Osteoblast (primary cell): ENCODE results near the gene MPV17L. TPM values are rescaled to one million over a fixed set of nuclear protein-coding genes. Genes with fewer than 3 reads are reported as not detected.
"Not testable (repeated sequence)": the region's sequence is repeated elsewhere in the genome, so short reads cannot be mapped to it uniquely, and the experiment has no call there.

Experiments used
- DNase-seq: peaks from one replicate; pipeline ENCODE4 v3.0.0; 2011; ENCODE audit warnings: low spot score, mixed read lengths; ENCODE audit not compliant: insufficient read length; ENCODE audit errors: missing footprints
- H2AFZ ChIP-seq: 2 replicates; pipeline ENCODE4 v1.6.0; 2011; ENCODE audit warnings: mild to moderate bottlenecking, low read length
- H3K27ac ChIP-seq: 2 replicates; pipeline ENCODE4 v1.5.1; 2011; ENCODE audit warnings: mild to moderate bottlenecking, low read depth, low read length, moderate library complexity
- H3K27me3 ChIP-seq: 2 replicates; pipeline ENCODE4 v1.6.0; 2012; ENCODE audit warnings: mild to moderate bottlenecking, control low read depth, inconsistent platforms, low read length, moderate library complexity; ENCODE audit not compliant: insufficient read depth
- H3K36me3 ChIP-seq: 2 replicates; pipeline ENCODE4 v1.5.1; 2011; ENCODE audit warnings: mild to moderate bottlenecking, low read length, control low read depth, moderate library complexity; ENCODE audit not compliant: insufficient read depth
- H3K4me1 ChIP-seq: 2 replicates; pipeline ENCODE4 v1.5.1; 2011; ENCODE audit warnings: mild to moderate bottlenecking, low read length, control low read depth, moderate library complexity; ENCODE audit not compliant: insufficient read depth
- H3K4me2 ChIP-seq: 2 replicates; pipeline ENCODE4 v1.6.0; 2011; ENCODE audit warnings: mild to moderate bottlenecking, low read length; ENCODE audit not compliant: insufficient read depth
- H3K4me3 ChIP-seq: fragments of 200-600 bp; sonication (generic); 3 replicates; pipeline ENCODE4 v1.5.1; 2012; ENCODE audit warnings: mild to moderate bottlenecking, low read length, inconsistent platforms; ENCODE audit not compliant: insufficient read depth
- H3K79me2 ChIP-seq: 2 replicates; pipeline ENCODE4 v1.6.0; 2012; ENCODE audit warnings: mild to moderate bottlenecking, low read length, control low read depth, inconsistent platforms; ENCODE audit not compliant: insufficient read depth
- H3K9me3 ChIP-seq: 2 replicates; pipeline ENCODE4 v1.5.1; 2011; ENCODE audit warnings: low read depth, low read length, control low read depth
- H4K20me1 ChIP-seq: 2 replicates; pipeline ENCODE4 v1.6.0; 2012; ENCODE audit warnings: mild to moderate bottlenecking, low read length, control low read depth; ENCODE audit not compliant: insufficient read depth
- CTCF ChIP-seq: IDR thresholded peaks from 2 replicates; pipeline ENCODE4 v1.5.1; 2011; ENCODE audit warnings: mild to moderate bottlenecking, low read depth, low read length, moderate library complexity; ENCODE audit errors: extremely low read depth
- total RNA-seq: library from RNA; depleted of rRNA; stranded (reverse); fragments of >200 nt; gene quantifications from 2 replicates; pipeline ENCODE4 v1.2.3, GENCODE V29; 2012

Gene MPV17L
- total RNA-seq, 1 donor = 0.36 TPM

DNA sequence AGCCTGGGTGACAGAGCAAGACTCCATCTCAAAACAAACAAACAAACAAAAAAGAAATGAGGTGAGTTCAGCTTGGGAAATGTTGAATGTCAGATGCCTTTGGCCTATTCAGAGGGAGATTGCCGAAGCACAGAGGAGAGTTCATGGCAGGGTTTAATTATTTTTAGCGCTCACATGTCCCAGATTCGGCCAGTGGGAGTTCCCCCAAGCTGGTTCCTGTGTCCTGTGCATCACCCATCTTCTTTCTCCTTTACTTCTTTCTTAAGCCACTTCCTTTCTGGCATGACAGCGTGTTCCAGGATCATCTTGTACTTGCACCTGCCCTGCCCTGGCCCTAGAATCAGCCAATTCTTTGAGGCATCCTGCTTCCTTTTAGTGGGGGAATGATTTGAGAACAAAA is 9.2 kb downstream of the MPV17L start:
- no peak overlapping the region for H2AFZ ChIP-seq
- no peaks in the 10 kb centered on the region for H4K20me1 ChIP-seq
- H3K9me3 ChIP-seq = no peaks in the 10 kb centered on the region
- no peak overlapping the region for H3K4me3 ChIP-seq
- no peak for DNase-seq
- H3K4me1 ChIP-seq = no peaks in the 10 kb centered on the region
- H3K36me3 ChIP-seq = no peaks in the 10 kb centered on the region
- H3K27ac ChIP-seq = no peak overlapping the region
- no peak for TF ChIP-seq CTCF
- no peaks in the 10 kb centered on the region for H3K27me3 ChIP-seq
- H3K79me2 ChIP-seq = no peaks in the 10 kb centered on the region
- H3K4me2 ChIP-seq = no peak overlapping the region

DNA sequence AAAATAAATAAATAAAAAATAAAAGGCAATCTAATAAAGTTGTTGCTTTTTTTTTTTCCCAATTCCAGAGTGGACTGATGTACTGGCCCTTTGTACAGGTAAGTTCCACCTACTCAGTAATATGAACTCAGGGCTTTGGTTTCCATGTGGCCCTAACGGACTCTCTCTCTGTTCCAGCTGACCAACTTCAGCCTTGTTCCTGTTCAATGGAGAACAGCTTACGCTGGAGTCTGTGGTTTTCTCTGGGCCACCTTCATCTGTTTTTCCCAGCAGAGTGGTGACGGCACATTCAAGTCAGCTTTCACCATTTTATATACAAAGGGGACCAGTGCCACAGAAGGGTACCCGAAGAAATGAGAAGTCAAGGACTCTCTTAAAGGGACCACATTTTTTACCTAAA is 12.2 kb downstream of the MPV17L start:
- not testable (repeated sequence) for DNase-seq, H3K27me3 ChIP-seq, H3K9me3 ChIP-seq, H3K4me2 ChIP-seq, H2AFZ ChIP-seq, H3K27ac ChIP-seq, H3K36me3 ChIP-seq, H3K4me1 ChIP-seq, H3K4me3 ChIP-seq, H4K20me1 ChIP-seq, H3K79me2 ChIP-seq

DNA sequence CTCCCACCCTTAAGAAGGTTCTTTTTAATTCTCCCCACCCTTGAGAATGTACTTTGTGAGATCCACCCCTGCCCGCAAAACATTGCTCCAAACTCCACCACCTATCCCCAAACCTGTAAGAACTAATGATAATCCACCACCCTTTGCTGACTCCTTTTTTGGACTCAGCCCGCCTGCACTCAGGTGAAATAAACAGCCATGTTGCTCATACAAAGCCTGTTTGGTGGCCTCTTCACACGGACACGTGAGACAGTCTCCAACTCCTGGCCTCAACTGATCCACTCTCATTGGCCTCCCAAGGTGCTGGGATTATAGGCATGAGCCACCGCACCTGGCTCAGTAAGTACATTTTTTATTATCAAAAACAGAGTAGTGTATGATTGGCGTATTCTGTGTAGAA is 13.9 kb downstream of the MPV17L start:
- H4K20me1 ChIP-seq, H3K79me2 ChIP-seq, H3K4me2 ChIP-seq, H3K36me3 ChIP-seq, DNase-seq, H3K4me1 ChIP-seq, H2AFZ ChIP-seq, H3K27ac ChIP-seq, H3K4me3 ChIP-seq, H3K27me3 ChIP-seq, H3K9me3 ChIP-seq: not testable (repeated sequence)

DNA sequence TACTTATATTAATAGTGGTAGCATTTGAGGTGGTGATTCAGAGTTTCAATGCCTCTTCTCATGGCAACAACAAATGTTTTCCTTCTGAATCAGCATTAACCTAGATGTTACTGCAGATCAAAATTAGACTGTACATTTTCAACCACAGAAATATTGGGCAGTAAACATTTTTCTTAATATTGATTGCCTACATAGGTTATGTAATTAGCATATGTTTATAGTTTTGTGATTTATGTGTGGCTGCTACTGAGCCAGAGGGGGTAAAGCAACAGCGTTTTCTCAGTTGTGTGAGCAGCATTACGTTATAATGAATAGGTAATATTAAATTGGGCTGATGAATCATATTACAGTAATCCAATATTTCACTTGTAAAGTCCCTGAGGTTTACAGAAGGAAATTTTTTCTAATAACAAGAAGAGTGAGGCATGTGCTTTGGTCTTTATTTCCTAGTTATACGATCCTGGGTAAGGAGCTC is 20.0 kb downstream of the MPV17L start:
- Histone ChIP-seq H3K4me1 (peaks cover 11% of the 10 kb centered on the region), H3K9me3 (no peaks in the 10 kb centered on the region), H3K27ac (no peak overlapping the region), H2AFZ (no peak overlapping the region), H3K4me3 (no peak overlapping the region), H3K4me2 (peak overlapping the region; percentile 45), H3K79me2 (no peaks in the 10 kb centered on the region), H3K27me3 (no peaks in the 10 kb centered on the region), H4K20me1 (no peaks in the 10 kb centered on the region), H3K36me3 (no peaks in the 10 kb centered on the region)
- DNase-seq = peak; percentile 77
- TF ChIP-seq CTCF = no peak

DNA sequence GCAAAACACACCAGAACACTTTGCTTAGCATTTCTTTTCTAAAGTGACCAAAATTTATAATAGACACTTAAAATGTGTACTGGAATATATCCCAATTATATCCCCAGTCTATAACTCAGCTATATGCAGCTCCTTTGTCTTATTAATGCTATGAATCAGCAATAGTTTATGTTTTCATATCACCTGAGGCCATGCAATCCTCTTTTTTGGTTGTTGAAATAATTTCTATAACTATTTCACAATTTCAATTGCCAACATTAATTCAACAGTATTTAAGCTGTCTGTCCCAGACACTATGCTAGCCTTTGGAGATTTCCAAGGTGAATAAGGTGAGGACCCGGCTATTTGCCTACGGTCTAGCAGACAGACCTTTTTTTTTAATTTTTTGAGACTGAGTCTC is 21.6 kb downstream of the MPV17L start:
- no peak for TF ChIP-seq CTCF
- no peaks in the 10 kb centered on the region for H3K36me3 ChIP-seq
- H3K4me2 ChIP-seq = no peak overlapping the region
- H3K4me3 ChIP-seq = no peak overlapping the region
- H4K20me1 ChIP-seq = no peaks in the 10 kb centered on the region
- DNase-seq = no peak
- H3K4me1 ChIP-seq = peaks cover 11% of the 10 kb centered on the region
- H3K79me2 ChIP-seq = no peaks in the 10 kb centered on the region
- H2AFZ ChIP-seq = no peak overlapping the region
- H3K27me3 ChIP-seq = no peaks in the 10 kb centered on the region
- no peaks in the 10 kb centered on the region for H3K9me3 ChIP-seq
- H3K27ac ChIP-seq = no peak overlapping the region
